Articular chondrocyte of knee joint (primary cell): ENCODE data around the gene OR10G3. TPM values are rescaled to one million over a fixed set of nuclear protein-coding genes. Genes with fewer than 3 reads are reported as not detected.

Source experiments
- total RNA-seq: library from RNA; depleted of rRNA; stranded (reverse); fragments of >200 nt; gene quantifications from 2 replicates; pipeline ENCODE4 v1.2.3, GENCODE V29; 2012

Gene OR10G3
- total RNA-seq: not detected in 2 replicates

GRCh38 chr14:21579976-21580375 lies at the start of gene OR10G3:
OR10G3 (minus strand) TSS chr14:21580076; CDS start chr14:21570744, 9,332 bp downstream.

GRCh38 chr14:21525962-21526671 lies 53.8 kb downstream of the OR10G3 start, which contains the start of gene SALL2:
SALL2 (minus strand) TSS chr14:21526346; CDS start chr14:21526127, 219 bp downstream.

Other genes with a start within 250 kb of the OR10G3 start
- 84.0 and 90.9 TPM in 2 replicates for gene SUPT16H, start 196.1 kb downstream of the OR10G3 start, total RNA-seq
- 57.4 and 60.1 TPM in 2 replicates for gene CHD8, start 124.0 kb downstream of the OR10G3 start, total RNA-seq
- 28.9 and 36.6 TPM in 2 replicates for gene RAB2B, start 103.1 kb downstream of the OR10G3 start, total RNA-seq
- gene TOX4, start 102.9 kb downstream of the OR10G3 start, total RNA-seq: 36.9 and 37.8 TPM in 2 replicates
- gene METTL3, start 68.7 kb downstream of the OR10G3 start, total RNA-seq: 24.6 and 29.7 TPM in 2 replicates
- gene SALL2, start 53.7 kb downstream of the OR10G3 start, total RNA-seq: 3.0 and 4.4 TPM in 2 replicates
- not detected in 2 replicates for gene OR10G2, start 54.9 kb upstream of the OR10G3 start, total RNA-seq
- gene OR4E2, start 73.8 kb upstream of the OR10G3 start, total RNA-seq: not detected in 2 replicates
- gene OR4E1, start 93.7 kb upstream of the OR10G3 start, total RNA-seq: not detected in 2 replicates